GM12874 (cell line): Measurements from ENCODE around the gene SPEM2.

ENCODE experiments used
- TF ChIP-seq, protein P1 (sequence below): IDR thresholded peaks from 2 replicates; pipeline ENCODE4 v1.5.1; 2011; ENCODE audit warnings: low read depth, mild to moderate bottlenecking, control low read depth, low read length, moderate library complexity; ENCODE audit not compliant: insufficient read depth

Gene SPEM2

DNA sequence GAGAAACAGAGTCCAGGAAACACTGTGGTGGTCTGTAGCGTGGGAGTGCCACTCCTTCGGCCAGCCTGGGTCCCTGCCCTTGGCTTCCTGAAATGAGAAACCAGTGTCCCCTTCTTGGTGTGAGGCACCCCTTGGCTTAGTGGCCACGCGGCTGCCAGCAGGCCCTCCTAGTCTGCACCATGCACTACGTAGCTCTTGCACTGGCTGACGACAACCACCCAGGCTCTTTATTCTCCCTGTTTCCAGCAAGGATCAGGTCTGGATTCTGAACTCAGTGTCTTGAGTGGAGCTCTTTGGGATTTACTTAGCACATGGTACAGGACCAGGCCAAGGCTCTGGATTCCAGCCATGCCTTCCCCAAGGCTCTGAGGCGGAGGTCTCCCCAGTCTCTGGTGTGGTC is 2.1 kb downstream of the SPEM2 start:
- TF ChIP-seq, protein P1, sequence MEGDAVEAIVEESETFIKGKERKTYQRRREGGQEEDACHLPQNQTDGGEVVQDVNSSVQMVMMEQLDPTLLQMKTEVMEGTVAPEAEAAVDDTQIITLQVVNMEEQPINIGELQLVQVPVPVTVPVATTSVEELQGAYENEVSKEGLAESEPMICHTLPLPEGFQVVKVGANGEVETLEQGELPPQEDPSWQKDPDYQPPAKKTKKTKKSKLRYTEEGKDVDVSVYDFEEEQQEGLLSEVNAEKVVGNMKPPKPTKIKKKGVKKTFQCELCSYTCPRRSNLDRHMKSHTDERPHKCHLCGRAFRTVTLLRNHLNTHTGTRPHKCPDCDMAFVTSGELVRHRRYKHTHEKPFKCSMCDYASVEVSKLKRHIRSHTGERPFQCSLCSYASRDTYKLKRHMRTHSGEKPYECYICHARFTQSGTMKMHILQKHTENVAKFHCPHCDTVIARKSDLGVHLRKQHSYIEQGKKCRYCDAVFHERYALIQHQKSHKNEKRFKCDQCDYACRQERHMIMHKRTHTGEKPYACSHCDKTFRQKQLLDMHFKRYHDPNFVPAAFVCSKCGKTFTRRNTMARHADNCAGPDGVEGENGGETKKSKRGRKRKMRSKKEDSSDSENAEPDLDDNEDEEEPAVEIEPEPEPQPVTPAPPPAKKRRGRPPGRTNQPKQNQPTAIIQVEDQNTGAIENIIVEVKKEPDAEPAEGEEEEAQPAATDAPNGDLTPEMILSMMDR: no peak

GRCh38 chr17:7428557-7428956 is 3.1 kb downstream of the SPEM2 start, which contains the start of gene SPEM3:
Gene SPEM3, plus strand, starts transcription at chr17:7428857. Its CDS starts 46 bp downstream, at chr17:7428903.
- TF ChIP-seq, protein P1: no peak

- TF ChIP-seq, protein P1: no peak
Measured at GRCh38 chr17:7429722-7430121, 4.3 kb downstream of the SPEM2 start.

- TF ChIP-seq, protein P1: no peak
Measured at GRCh38 chr17:7431231-7431630, 5.8 kb downstream of the SPEM2 start.

DNA sequence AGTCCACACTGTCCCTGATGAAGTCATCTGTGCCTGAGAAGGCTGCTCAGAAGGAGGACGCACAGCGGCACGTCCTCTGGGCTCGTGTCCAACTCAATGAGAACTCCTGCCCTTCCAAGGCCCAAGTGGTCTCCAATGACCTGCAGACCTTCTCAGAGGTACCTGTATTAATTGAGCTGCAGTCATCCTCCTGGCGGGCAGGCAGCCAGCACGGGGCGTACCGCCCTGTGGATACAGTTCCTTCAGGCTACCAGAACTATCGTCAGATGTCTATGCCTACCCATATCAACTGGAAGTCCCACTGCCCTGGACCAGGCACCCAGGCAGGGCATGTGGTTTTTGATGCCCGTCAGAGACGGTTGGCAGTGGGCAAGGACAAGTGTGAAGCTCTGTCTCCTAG is 6.9 kb downstream of the SPEM2 start:
- TF ChIP-seq, protein P1: no peak

DNA sequence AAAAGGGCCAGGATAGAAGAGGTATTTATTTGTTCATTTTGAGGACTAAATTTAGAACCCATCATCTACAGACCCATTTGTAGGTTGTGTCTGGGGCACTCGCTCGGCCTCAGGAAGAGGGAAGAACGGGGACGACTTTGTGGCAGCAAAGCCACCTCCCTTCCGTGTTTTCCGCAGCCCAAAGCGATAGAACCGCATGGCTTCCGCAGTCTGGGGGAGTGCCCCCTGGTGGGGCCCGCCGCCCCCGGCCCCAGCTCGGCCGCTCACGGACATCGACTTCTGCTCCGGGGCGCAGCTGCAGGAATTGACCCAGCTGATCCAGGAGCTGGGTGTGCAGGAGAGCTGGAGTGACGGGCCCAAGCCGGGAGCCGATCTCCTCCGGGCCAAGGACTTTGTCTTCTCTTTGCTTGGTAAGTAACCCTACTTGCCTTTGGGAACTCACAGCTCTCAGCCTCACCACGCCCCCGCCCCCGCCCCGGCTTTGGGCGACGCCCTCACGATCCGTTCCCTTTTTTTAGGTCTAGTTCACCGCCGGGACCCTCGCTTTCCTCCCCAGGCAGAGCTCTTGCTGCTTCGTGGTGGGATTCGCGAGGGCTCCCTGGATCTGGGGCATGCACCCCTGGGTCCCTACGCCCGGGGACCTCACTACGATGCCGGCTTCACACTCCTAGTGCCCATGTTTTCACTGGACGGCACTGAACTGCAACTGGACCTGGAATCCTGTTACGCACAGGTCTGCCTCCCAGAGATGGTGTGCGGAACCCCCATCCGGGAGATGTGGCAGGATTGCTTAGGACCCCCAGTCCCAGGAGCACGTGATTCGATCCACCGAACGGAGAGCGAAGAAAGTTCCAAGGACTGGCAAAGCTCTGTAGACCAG is 10.5 kb downstream of the SPEM2 start:
- TF ChIP-seq, protein P1: peak; percentile 49

DNA sequence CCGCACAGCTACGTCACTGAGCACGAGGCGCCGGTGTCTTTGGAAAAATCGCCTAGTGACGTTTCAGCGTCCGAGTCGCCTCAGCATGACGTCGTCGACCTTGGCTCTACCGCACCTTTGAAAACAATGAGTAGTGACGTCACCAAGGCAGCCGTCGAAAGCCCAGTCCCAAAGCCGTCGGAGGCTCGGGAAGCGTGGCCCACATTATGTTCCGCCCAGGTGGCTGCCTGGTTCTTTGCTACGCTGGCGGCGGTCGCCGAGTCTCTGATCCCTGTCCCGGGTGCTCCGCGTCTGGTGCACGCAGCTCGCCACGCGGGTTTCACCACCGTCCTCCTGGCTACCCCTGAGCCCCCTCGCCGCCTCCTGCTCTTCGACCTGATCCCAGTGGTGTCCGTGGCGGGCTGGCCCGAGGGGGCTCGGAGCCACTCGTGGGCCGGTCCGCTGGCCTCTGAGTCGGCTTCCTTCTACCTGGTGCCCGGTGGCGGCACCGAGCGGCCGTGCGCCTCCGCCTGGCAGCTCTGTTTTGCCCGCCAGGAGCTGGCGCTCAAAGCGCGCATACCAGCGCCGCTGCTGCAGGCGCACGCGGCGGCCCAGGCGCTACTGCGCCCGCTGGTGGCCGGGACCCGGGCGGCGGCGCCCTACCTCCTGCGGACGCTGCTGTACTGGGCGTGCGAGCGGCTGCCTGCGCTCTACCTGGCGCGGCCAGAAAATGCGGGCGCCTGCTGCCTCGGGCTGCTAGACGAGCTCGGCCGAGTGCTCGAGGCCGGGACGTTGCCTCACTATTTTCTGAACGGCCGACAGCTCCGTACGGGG is 11.3 kb downstream of the SPEM2 start:
- TF ChIP-seq, protein P1: peak; percentile 90
